IMR-90 (cell line): ENCODE measurements around the gene PGS1.

Source experiments
- SMC3 ChIP-seq: fragments of 150-350 bp; IDR thresholded peaks from 2 replicates; pipeline ENCODE4 v1.6.1; 2016; ENCODE audit warnings: low read depth, mild to moderate bottlenecking, antibody characterized with exemption, low read length, moderate library complexity
- TF ChIP-seq, protein P1 (sequence below): conservative IDR thresholded peaks from 2 replicates; pipeline ENCODE4 v1.5.1; 2012; ENCODE audit warnings: mild to moderate bottlenecking, low read depth, low read length, improper control_type of control experiment
- TF ChIP-seq, protein P2 (sequence below): fragments of 150-350 bp; IDR thresholded peaks from 2 replicates; pipeline ENCODE4 v1.6.1; 2016; ENCODE audit warnings: low read depth, mild to moderate bottlenecking, low read length, moderate library complexity, borderline replicate concordance

DNA sequence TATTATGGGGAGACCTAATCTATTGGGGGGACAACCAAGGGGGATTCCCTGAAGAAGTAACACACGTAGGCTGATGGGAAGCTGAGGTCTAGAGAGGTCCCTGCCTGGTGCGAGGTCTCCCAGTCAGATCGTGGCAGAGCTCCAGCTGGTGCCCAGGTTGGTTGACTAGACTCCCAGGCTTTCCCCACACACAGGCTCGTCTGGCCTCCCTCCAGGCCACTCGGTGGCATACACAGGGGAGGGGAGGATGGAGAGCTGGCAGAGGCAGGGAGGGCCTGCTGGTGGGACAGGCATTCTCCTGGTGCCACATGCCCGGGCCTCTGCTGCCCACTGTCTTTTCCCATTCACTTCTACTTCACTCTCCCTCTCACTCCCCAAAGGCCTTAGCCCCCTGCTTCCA, 10.1 kb upstream of the PGS1 start:
- TF ChIP-seq, protein P1, sequence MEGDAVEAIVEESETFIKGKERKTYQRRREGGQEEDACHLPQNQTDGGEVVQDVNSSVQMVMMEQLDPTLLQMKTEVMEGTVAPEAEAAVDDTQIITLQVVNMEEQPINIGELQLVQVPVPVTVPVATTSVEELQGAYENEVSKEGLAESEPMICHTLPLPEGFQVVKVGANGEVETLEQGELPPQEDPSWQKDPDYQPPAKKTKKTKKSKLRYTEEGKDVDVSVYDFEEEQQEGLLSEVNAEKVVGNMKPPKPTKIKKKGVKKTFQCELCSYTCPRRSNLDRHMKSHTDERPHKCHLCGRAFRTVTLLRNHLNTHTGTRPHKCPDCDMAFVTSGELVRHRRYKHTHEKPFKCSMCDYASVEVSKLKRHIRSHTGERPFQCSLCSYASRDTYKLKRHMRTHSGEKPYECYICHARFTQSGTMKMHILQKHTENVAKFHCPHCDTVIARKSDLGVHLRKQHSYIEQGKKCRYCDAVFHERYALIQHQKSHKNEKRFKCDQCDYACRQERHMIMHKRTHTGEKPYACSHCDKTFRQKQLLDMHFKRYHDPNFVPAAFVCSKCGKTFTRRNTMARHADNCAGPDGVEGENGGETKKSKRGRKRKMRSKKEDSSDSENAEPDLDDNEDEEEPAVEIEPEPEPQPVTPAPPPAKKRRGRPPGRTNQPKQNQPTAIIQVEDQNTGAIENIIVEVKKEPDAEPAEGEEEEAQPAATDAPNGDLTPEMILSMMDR: no peak
- TF ChIP-seq SMC3: no peak
- TF ChIP-seq, protein P2, sequence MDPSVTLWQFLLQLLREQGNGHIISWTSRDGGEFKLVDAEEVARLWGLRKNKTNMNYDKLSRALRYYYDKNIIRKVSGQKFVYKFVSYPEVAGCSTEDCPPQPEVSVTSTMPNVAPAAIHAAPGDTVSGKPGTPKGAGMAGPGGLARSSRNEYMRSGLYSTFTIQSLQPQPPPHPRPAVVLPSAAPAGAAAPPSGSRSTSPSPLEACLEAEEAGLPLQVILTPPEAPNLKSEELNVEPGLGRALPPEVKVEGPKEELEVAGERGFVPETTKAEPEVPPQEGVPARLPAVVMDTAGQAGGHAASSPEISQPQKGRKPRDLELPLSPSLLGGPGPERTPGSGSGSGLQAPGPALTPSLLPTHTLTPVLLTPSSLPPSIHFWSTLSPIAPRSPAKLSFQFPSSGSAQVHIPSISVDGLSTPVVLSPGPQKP: no peak
